ENCODE data around the gene ADCY4. TPM values are rescaled to one million over a fixed set of nuclear protein-coding genes. Genes with fewer than 3 reads are reported as not detected.

Gene ADCY4
- total and polyA plus RNA-seq, 2 of the 13 experiments (the other 11 are each of a cell fraction or from before 2014, with no cell fraction given): 0.03 TPM; not detected in 1

GRCh38 chr14:24307575-24308341 is 27.1 kb downstream of the ADCY4 start, which contains the start of gene CIDEB (continued):
- TF ChIP-seq ZNF574 (CRISPR knock-in tag; IDR thresholded peaks at IDR 0.05) (peak; percentile 94), ZNF431 (CRISPR knock-in tag; IDR thresholded peaks at IDR 0.05; ENCODE audit: borderline replicate concordance, low read depth) (no peak), ISL2 (CRISPR knock-in tag; IDR thresholded peaks at IDR 0.05) (peak; percentile 77), REST (IDR thresholded peaks at IDR 0.05; ENCODE audit: borderline replicate concordance in 1 of 2, low read depth in 1 of 2, low read length in 2 of 2) (peak in 1 of 2 experiments; percentile 62; a peak in 2 of 4 replicates), ZNF678 (CRISPR knock-in tag; IDR thresholded peaks at IDR 0.05) (peak; percentile 68; the same call in 1 of the 2 replicates), HOXA9 (CRISPR knock-in tag; IDR thresholded peaks at IDR 0.05; ENCODE audit: borderline replicate concordance) (no peak), ZFP91 (CRISPR knock-in tag; IDR thresholded peaks at IDR 0.05; ENCODE audit: borderline replicate concordance) (no peak), CBFB (CRISPR knock-in tag; IDR thresholded peaks at IDR 0.05) (peak; percentile 74), PCBP1 (IDR thresholded peaks at IDR 0.05; ENCODE audit: borderline replicate concordance, low read depth, low read length) (no peak), HDAC1 (CRISPR knock-in tag; IDR thresholded peaks at IDR 0.05) (no peak), ZNF275 (CRISPR knock-in tag; IDR thresholded peaks at IDR 0.05; ENCODE audit: borderline replicate concordance) (no peak), ARID3A (IDR thresholded peaks at IDR 0.05; ENCODE audit: low read depth, low read length) (no peak), CREB3 (CRISPR knock-in tag; IDR thresholded peaks at IDR 0.05) (no peak; the same call in 1 of the 2 replicates), HMG20B (CRISPR knock-in tag; conservative IDR thresholded peaks at IDR 0.05) (peak; percentile 91), HOXD1 (CRISPR knock-in tag; IDR thresholded peaks at IDR 0.05) (no peak)

All from HepG2 (cell line).